Subcutaneous adipose tissue (tissue), 4 donors: Measurements from ENCODE around the gene EXOC3L2. TPM values are rescaled to one million over a fixed set of nuclear protein-coding genes. Genes with fewer than 3 reads are reported as not detected.

ENCODE experiments used
- CTCF ChIP-seq: fragments of 450-650 bp; IDR thresholded peaks from one replicate; pipeline ENCODE4 v1.5.1; 2016; ENCODE audit warnings: low read depth, mild to moderate bottlenecking, control low read depth, antibody characterized with exemption, moderate library complexity
- total RNA-seq, 4 donors: library from RNA; depleted of rRNA; stranded (reverse); fragments of >200 nt; gene quantifications; one replicate each; pipeline ENCODE4 v1.1.0, GENCODE V29; 2016

EXOC3L2 gene
- total RNA-seq, result 1 to 10 TPM in 2 of 4 donors, under 1 TPM in 2; 0.44 to 2.6 (median 0.91) TPM

- no peak for TF ChIP-seq CTCF
Observed at GRCh38 chr19:45245334-45245787, at the start of gene EXOC3L2. Gene EXOC3L2, minus strand, starts transcription at chr19:45245407. Its CDS starts 6,362 bp downstream, at chr19:45239045.

GRCh38 chr19:45294291-45295029 lies 49.3 kb upstream of the EXOC3L2 start:
- no peak for TF ChIP-seq CTCF

GRCh38 chr19:45293682-45294081 lies 48.5 kb upstream of the EXOC3L2 start:
- TF ChIP-seq CTCF, result no peak

GRCh38 chr19:45291834-45292233 lies 46.6 kb upstream of the EXOC3L2 start:
- no peak for TF ChIP-seq CTCF

GRCh38 chr19:45290381-45290931 lies 45.2 kb upstream of the EXOC3L2 start:
- TF ChIP-seq CTCF, result no peak

GRCh38 chr19:45283443-45284033 lies 38.3 kb upstream of the EXOC3L2 start:
- TF ChIP-seq CTCF, result no peak

GRCh38 chr19:45280471-45280961 lies 35.3 kb upstream of the EXOC3L2 start:
- no peak for TF ChIP-seq CTCF
